Measurements from ENCODE around the gene HSP90AB1. TPM values are rescaled to one million over a fixed set of nuclear protein-coding genes. Genes with fewer than 3 reads are reported as not detected.

Gene HSP90AB1
- total RNA-seq, 1 donor from 2014 or later: 463 TPM

- Histone ChIP-seq H3K27ac (peak overlapping the region; percentile 95), H3K9me3 (no peaks in the 10 kb centered on the region), H3K4me1 (peaks cover 90% of the 10 kb centered on the region), H3K27me3 (no peaks in the 10 kb centered on the region), H3K4me3 (peak overlapping the region; percentile 67 to 74), H3K36me3 (no peaks in the 10 kb centered on the region)
- intact Hi-C loops (cut with DNase I): no loop called here
- DNase-seq (ENCODE audit: extremely low spot score in 2 of 2): peak in 1 of 2 donors; percentile 89
- TF ChIP-seq CTCF (IDR thresholded peaks at IDR 0.05): no peak
- TF ChIP-seq POLR2AphosphoS5 (IDR thresholded peaks at IDR 0.05; ENCODE audit: insufficient read depth in 1 of 2, low read depth in 1 of 2): no peak
- no peak for TF ChIP-seq POLR2A (IDR thresholded peaks at IDR 0.05)
Observed at GRCh38 chr6:44222486-44223318, 24.2 kb upstream of the HSP90AB1 start.

GRCh38 chr6:44223319-44224028, 23.4 kb upstream of the HSP90AB1 start, which contains the start of gene SLC29A1:
Gene SLC29A1 (plus strand): TSS chr6:44223595. CDS start chr6:44227314, 3,719 bp downstream.
- H3K27me3 ChIP-seq: no peaks in the 10 kb centered on the region
- H3K27ac ChIP-seq: peak within 1 kb of the TSS; percentile 95
- DNase-seq (ENCODE audit: extremely low spot score in 2 of 2): no peak
- H3K4me1 ChIP-seq: peaks cover 85% of the 10 kb centered on the region
- peak within 1 kb of the TSS; percentile 67 to 74 for H3K4me3 ChIP-seq
- H3K9me3 ChIP-seq: no peaks in the 10 kb centered on the region
- intact Hi-C loops (cut with DNase I): no loop called here
- no peaks in the 10 kb centered on the region for H3K36me3 ChIP-seq
- TF ChIP-seq CTCF (IDR thresholded peaks at IDR 0.05) (no peak), POLR2AphosphoS5 (IDR thresholded peaks at IDR 0.05; ENCODE audit: insufficient read depth in 1 of 2, low read depth in 1 of 2) (peak in 1 of 2 donors; percentile 58), POLR2A (IDR thresholded peaks at IDR 0.05) (no peak)

- TF ChIP-seq CTCF (IDR thresholded peaks at IDR 0.05) (no peak), POLR2AphosphoS5 (IDR thresholded peaks at IDR 0.05; ENCODE audit: insufficient read depth in 1 of 2, low read depth in 1 of 2) (no peak), POLR2A (IDR thresholded peaks at IDR 0.05) (no peak)
- peak overlapping the region; percentile 67 to 74 for H3K4me3 ChIP-seq
- intact Hi-C loops (cut with DNase I): no loop called here
- no peaks in the 10 kb centered on the region for H3K36me3 ChIP-seq
- peak in 1 of 2 donors; percentile 88 for DNase-seq (ENCODE audit: extremely low spot score in 2 of 2)
- no peaks in the 10 kb centered on the region for H3K9me3 ChIP-seq
- peaks cover 78% of the 10 kb centered on the region for H3K4me1 ChIP-seq
- H3K27ac ChIP-seq: peak overlapping the region; percentile 95
- no peaks in the 10 kb centered on the region for H3K27me3 ChIP-seq
Observed at GRCh38 chr6:44224029-44224964, 22.6 kb upstream of the HSP90AB1 start.

- no peak for DNase-seq (ENCODE audit: extremely low spot score in 2 of 2)
- H3K36me3 ChIP-seq: no peaks in the 10 kb centered on the region
- H3K4me1 ChIP-seq: peaks cover 72% of the 10 kb centered on the region
- H3K27ac ChIP-seq: peak overlapping the region; percentile 95
- intact Hi-C loops (cut with DNase I): no loop called here
- H3K9me3 ChIP-seq: no peaks in the 10 kb centered on the region
- H3K4me3 ChIP-seq: no peak overlapping the region
- TF ChIP-seq CTCF (IDR thresholded peaks at IDR 0.05) (no peak), POLR2A (IDR thresholded peaks at IDR 0.05) (no peak), POLR2AphosphoS5 (IDR thresholded peaks at IDR 0.05; ENCODE audit: insufficient read depth in 1 of 2, low read depth in 1 of 2) (no peak)
- no peaks in the 10 kb centered on the region for H3K27me3 ChIP-seq
Observed at GRCh38 chr6:44224965-44225305, 22.0 kb upstream of the HSP90AB1 start.
